WTC11 (cell line): ENCODE results near the gene MYMX. TPM values are rescaled to one million over a fixed set of nuclear protein-coding genes. Genes with fewer than 3 reads are reported as not detected.

Experiments used
- ATAC-seq: fragments of 200-7000 bp; cut with Tn5 transposase; 2 replicates; pipeline ENCODE4 v1.10.0; 2021; ENCODE audit warnings: mild to moderate bottlenecking, moderate library complexity
- CTCF ChIA-PET: fragments of 300-600 bp; sonication (Branson Sonifier 250); formaldehyde crosslinking; loops from one replicate; lab custom pipeline; 2021; ENCODE audit warnings: antibody characterized with exemption; lab: Charles Lee
- POLR2A ChIA-PET: fragments of 350-600 bp; sonication (Branson Sonifier 250); formaldehyde crosslinking; loops from one replicate; lab custom pipeline; 2021; ENCODE audit warnings: antibody characterized with exemption; lab: Charles Lee
- DNase-seq: peaks from one replicate; pipeline ENCODE4 v3.0.0; 2021; ENCODE audit warnings: low spot score
- H3K27ac Mint-ChIP-seq: 2 replicates; pipeline ENCODE4 v1.8.0; 2021; ENCODE audit warnings: mixed read lengths
- H3K27me3 Mint-ChIP-seq: 2 replicates; pipeline ENCODE4 v1.8.0; 2021; ENCODE audit warnings: low read depth, mild to moderate bottlenecking, moderate library complexity, mixed read lengths
- H3K36me3 Mint-ChIP-seq: 2 replicates; pipeline ENCODE4 v1.8.0; 2021; ENCODE audit warnings: mixed read lengths
- H3K4me1 Mint-ChIP-seq: 2 replicates; pipeline ENCODE4 v1.8.0; 2022; ENCODE audit warnings: mixed read lengths
- H3K4me3 Mint-ChIP-seq: 2 replicates; pipeline ENCODE4 v1.8.0; 2021; ENCODE audit warnings: mild to moderate bottlenecking, moderate library complexity, mixed read lengths
- H3K9me3 Mint-ChIP-seq: 2 replicates; pipeline ENCODE4 v1.8.0; 2021; ENCODE audit warnings: mixed read lengths
- AFF4 ChIP-seq: sonication (generic); formaldehyde crosslinking; IDR thresholded peaks from 2 replicates; pipeline ENCODE4 v1.8.1; 2023; ENCODE audit warnings: mild to moderate bottlenecking, missing genetic modification reagents, borderline replicate concordance
- E2F4 ChIP-seq: sonication (generic); formaldehyde crosslinking; IDR thresholded peaks from 2 replicates; pipeline ENCODE4 v1.8.1; 2022; ENCODE audit warnings: low read depth, mild to moderate bottlenecking, moderate library complexity, missing genetic modification reagents, borderline replicate concordance
- ESRRA ChIP-seq: sonication (generic); formaldehyde crosslinking; IDR thresholded peaks from 2 replicates; pipeline ENCODE4 v1.8.1; 2022; ENCODE audit warnings: mild to moderate bottlenecking, missing genetic modification reagents, borderline replicate concordance
- HMGA2 ChIP-seq: fragments of 250-450 bp; sonication (Bioruptor Pico); IDR thresholded peaks from 2 replicates; pipeline ENCODE4 v1.4.0; 2021; ENCODE audit warnings: mild to moderate bottlenecking, moderate library complexity
- JAZF1 ChIP-seq: fragments of 250-450 bp; sonication (Bioruptor Pico); IDR thresholded peaks from 2 replicates; pipeline ENCODE4 v1.9.0; 2021; ENCODE audit warnings: moderate library complexity, mild to moderate bottlenecking, inconsistent platforms
- KAT7 ChIP-seq: sonication (generic); formaldehyde crosslinking; IDR thresholded peaks from 2 replicates; pipeline ENCODE4 v1.8.1; 2023; ENCODE audit warnings: missing genetic modification reagents, mild to moderate bottlenecking, borderline replicate concordance
- MAX ChIP-seq: sonication (generic); formaldehyde crosslinking; IDR thresholded peaks from 2 replicates; pipeline ENCODE4 v1.8.0; 2022; ENCODE audit warnings: mild to moderate bottlenecking, missing genetic modification reagents
- MYBL2 ChIP-seq: sonication (generic); formaldehyde crosslinking; IDR thresholded peaks from 2 replicates; pipeline ENCODE4 v1.8.1; 2023; ENCODE audit warnings: mild to moderate bottlenecking, moderate library complexity, missing genetic modification reagents
- NFATC4 ChIP-seq: fragments of 250-450 bp; sonication (Bioruptor Pico); IDR thresholded peaks from 2 replicates; pipeline ENCODE4 v1.9.0; 2021; ENCODE audit warnings: mild to moderate bottlenecking
- OVOL2 ChIP-seq: fragments of 250-450 bp; sonication (Bioruptor Pico); IDR thresholded peaks from 2 replicates; pipeline ENCODE4 v1.9.0; 2021; ENCODE audit warnings: mild to moderate bottlenecking, borderline replicate concordance
- RELA ChIP-seq: sonication (generic); formaldehyde crosslinking; IDR thresholded peaks from 2 replicates; pipeline ENCODE4 v1.8.1; 2022; ENCODE audit warnings: missing genetic modification reagents, mild to moderate bottlenecking, borderline replicate concordance
- RORB ChIP-seq: fragments of 250-450 bp; sonication (Bioruptor Pico); IDR thresholded peaks from 2 replicates; pipeline ENCODE4 v1.9.0; 2021; ENCODE audit warnings: mild to moderate bottlenecking
- SP1 ChIP-seq: sonication (generic); formaldehyde crosslinking; conservative IDR thresholded peaks from 2 replicates; pipeline ENCODE4 v1.8.1; 2022; ENCODE audit warnings: missing genetic modification reagents
- STAT6 ChIP-seq: sonication (generic); formaldehyde crosslinking; conservative IDR thresholded peaks from 2 replicates; pipeline ENCODE4 v1.8.1; 2023; ENCODE audit warnings: mild to moderate bottlenecking, low read depth, missing genetic modification reagents, moderate library complexity
- TCF7 ChIP-seq: sonication (generic); formaldehyde crosslinking; IDR thresholded peaks from 2 replicates; pipeline ENCODE4 v1.8.0; 2022; ENCODE audit warnings: mild to moderate bottlenecking, low read depth, missing genetic modification reagents, moderate library complexity
- USF1 ChIP-seq: sonication (generic); formaldehyde crosslinking; IDR thresholded peaks from 2 replicates; pipeline ENCODE4 v1.8.0; 2022; ENCODE audit warnings: mild to moderate bottlenecking, missing genetic modification reagents
- ZNF121 ChIP-seq: sonication (generic); formaldehyde crosslinking; IDR thresholded peaks from 2 replicates; pipeline ENCODE4 v1.8.0; 2023; ENCODE audit warnings: missing genetic modification reagents
- ZNF532 ChIP-seq: fragments of 250-450 bp; sonication (Bioruptor Pico); IDR thresholded peaks from 2 replicates; pipeline ENCODE4 v1.9.0; 2021; ENCODE audit warnings: mild to moderate bottlenecking, borderline replicate concordance
- ZNF671 ChIP-seq: fragments of 250-450 bp; sonication (Bioruptor Pico); IDR thresholded peaks from 2 replicates; pipeline ENCODE4 v1.8.0; 2021; ENCODE audit warnings: mild to moderate bottlenecking
- total RNA-seq: library from RNA; stranded (reverse); gene quantifications from 3 replicates; pipeline ENCODE4 v1.2.3, GENCODE V29; 2021

Gene MYMX
- total RNA-seq, 1 experiment from 2014 or later, result 3.9 TPM

GRCh38 chr6:44202972-44203750, 13.6 kb upstream of the MYMX start (continued):
- TF ChIP-seq MYBL2 (CRISPR knock-in tag), result 0 out of 2 replicates have a peak, but pooled peaks have one; percentile 35
- no peak for TF ChIP-seq USF1

- Mint-ChIP-seq H3K4me1 (peaks cover 66% of the 10 kb centered on the region), H3K27me3 (peaks cover 5% of the 10 kb centered on the region; the same call in 1 of the 2 replicates), H3K9me3 (no peaks in the 10 kb centered on the region)
- CTCF ChIA-PET, result interaction anchor here (1.3 to 3.7 kb wide), 4 partner anchors 11 to 32 kb away, joined by 4 to 20 read pairs (median 10); partner anchors contain the start of gene SLC29A1
- no peak for ATAC-seq
- no peak for TF ChIP-seq OVOL2 (CRISPR knock-in tag)
- TF ChIP-seq ZNF532 (CRISPR knock-in tag), result no peak
- TF ChIP-seq, all 79 proteins: peak for 0
- POLR2A ChIA-PET, result interaction anchor here (0.9 to 1.9 kb wide), 3 partner anchors 13 to 20 kb away, joined by 4 to 9 read pairs (median 4); partner anchors contain the start of genes MYMX and SLC29A1
- H3K4me3 Mint-ChIP-seq, result no peak overlapping the region
- DNase-seq, result no peak
- no peaks in the 10 kb centered on the region for H3K36me3 Mint-ChIP-seq
- peak overlapping the region; percentile 65; the same call in 1 of the 2 replicates for H3K27ac Mint-ChIP-seq
Measured at GRCh38 chr6:44203955-44204354, 12.8 kb upstream of the MYMX start.

GRCh38 chr6:44207966-44208365, 8.8 kb upstream of the MYMX start:
- Mint-ChIP-seq H3K4me3 (no peak overlapping the region), H3K27ac (peak overlapping the region; percentile 61), H3K36me3 (no peaks in the 10 kb centered on the region), H3K9me3 (no peaks in the 10 kb centered on the region), H3K27me3 (peaks cover 5% of the 10 kb centered on the region; the same call in 1 of the 2 replicates), H3K4me1 (peaks cover 40% of the 10 kb centered on the region)
- DNase-seq (no peak), ATAC-seq (no peak)
- ChIA-PET POLR2A (interaction anchor here (0.7 to 1.6 kb wide), 2 partner anchors 11 to 48 kb away, joined by 4 read pairs; no protein-coding TSS in a partner anchor), CTCF (interaction anchor here (0.6 to 2.1 kb wide), 6 partner anchors 9 to 712 kb away, joined by 3 to 8 read pairs (median 4); partner anchors contain the start of genes MYMX and SLC29A1)
- TF ChIP-seq TCF7 (no peak), AFF4 (CRISPR knock-in tag) (no peak), SP1 (CRISPR knock-in tag) (no peak), JAZF1 (no peak), KAT7 (CRISPR knock-in tag) (no peak), NFATC4 (no peak), RELA (no peak), ZNF671 (CRISPR knock-in tag) (no peak), ESRRA (CRISPR knock-in tag) (no peak), E2F4 (no peak), RORB (CRISPR knock-in tag) (no peak), STAT6 (no peak), MAX (CRISPR knock-in tag) (no peak), HMGA2 (CRISPR knock-in tag) (no peak), ZNF121 (CRISPR knock-in tag) (no peak)
